A673 (cell line): Measurements from ENCODE around the gene BRAF.

Source experiments
- CTCF ChIP-seq: fragments of 300-800, 200-600 bp; sonication (generic); conservative IDR thresholded peaks from 2 replicates; pipeline ENCODE4 v1.5.1; 2017; ENCODE audit warnings: low read depth, mild to moderate bottlenecking, antibody characterized with exemption, low read length, moderate library complexity, mixed read lengths
- EZH2 ChIP-seq: fragments of 200-600 bp; sonication (generic); IDR thresholded peaks from 2 replicates; pipeline ENCODE4 v1.6.1; 2017; ENCODE audit warnings: borderline replicate concordance, low read depth, mild to moderate bottlenecking, mixed read lengths, antibody characterized with exemption, low read length; ENCODE audit not compliant: poor library complexity, severe bottlenecking

GRCh38 chr7:140863867-140864266 is 60.9 kb downstream of the BRAF start:
- no peak for TF ChIP-seq EZH2
- no peak for TF ChIP-seq CTCF
